PC-3 (cell line): Measurements from ENCODE around the gene ARHGEF25.

Experiments used
- EZH2 ChIP-seq: fragments of 300-600 bp; sonication (generic); IDR thresholded peaks from one replicate; pipeline ENCODE4 v1.6.1; 2017; ENCODE audit warnings: antibody characterized with exemption, mild to moderate bottlenecking, low read length; ENCODE audit not compliant: unreplicated experiment
- EZH2phosphoT487 ChIP-seq: fragments of 300-600 bp; sonication (generic); IDR thresholded peaks from 2 replicates; pipeline ENCODE4 v1.6.1; 2018; ENCODE audit warnings: mild to moderate bottlenecking, antibody characterized with exemption, low read length, borderline replicate concordance
- TF ChIP-seq, protein P1 (sequence below): fragments of 300-600 bp; sonication (generic); conservative IDR thresholded peaks from 2 replicates; pipeline ENCODE4 v1.5.1; 2017; ENCODE audit warnings: antibody characterized with exemption, low read depth, mild to moderate bottlenecking, low read length

DNA sequence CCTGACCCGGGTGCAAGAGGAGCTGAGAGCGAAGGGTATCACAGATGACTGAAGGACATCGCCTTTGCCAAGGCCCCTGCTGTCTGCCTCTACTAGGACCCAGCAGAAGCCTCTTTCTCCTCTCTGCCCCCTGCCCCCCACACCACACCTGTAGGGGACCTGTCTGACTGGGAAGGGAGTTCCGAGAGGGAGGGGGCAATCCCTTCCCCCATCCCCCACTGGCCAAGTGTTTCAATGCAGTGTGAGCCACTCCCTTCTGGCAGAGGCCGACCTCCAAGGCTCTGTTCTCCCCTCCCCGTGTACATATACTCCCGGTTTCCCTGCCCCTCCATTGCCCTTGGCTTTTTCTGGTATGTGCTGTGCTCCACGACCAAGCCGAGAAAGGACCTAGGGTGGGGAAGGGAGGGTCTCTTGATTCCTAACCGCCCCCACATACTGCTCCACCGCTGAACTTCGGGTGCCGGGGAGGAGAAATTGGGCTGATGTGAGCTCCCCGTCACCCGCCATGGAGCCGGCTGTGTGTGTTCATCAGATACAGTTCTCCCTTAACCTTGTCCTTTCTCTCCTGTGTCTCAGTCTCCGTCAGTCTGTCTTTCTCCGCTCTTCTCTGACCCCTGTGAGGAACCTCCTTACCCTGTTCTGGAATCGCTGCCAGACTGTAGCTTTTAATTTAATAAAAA lies 2.0 kb upstream of the ARHGEF25 start:
- TF ChIP-seq, protein P1, sequence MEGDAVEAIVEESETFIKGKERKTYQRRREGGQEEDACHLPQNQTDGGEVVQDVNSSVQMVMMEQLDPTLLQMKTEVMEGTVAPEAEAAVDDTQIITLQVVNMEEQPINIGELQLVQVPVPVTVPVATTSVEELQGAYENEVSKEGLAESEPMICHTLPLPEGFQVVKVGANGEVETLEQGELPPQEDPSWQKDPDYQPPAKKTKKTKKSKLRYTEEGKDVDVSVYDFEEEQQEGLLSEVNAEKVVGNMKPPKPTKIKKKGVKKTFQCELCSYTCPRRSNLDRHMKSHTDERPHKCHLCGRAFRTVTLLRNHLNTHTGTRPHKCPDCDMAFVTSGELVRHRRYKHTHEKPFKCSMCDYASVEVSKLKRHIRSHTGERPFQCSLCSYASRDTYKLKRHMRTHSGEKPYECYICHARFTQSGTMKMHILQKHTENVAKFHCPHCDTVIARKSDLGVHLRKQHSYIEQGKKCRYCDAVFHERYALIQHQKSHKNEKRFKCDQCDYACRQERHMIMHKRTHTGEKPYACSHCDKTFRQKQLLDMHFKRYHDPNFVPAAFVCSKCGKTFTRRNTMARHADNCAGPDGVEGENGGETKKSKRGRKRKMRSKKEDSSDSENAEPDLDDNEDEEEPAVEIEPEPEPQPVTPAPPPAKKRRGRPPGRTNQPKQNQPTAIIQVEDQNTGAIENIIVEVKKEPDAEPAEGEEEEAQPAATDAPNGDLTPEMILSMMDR = no peak
- TF ChIP-seq EZH2 = no peak
- no peak for TF ChIP-seq EZH2phosphoT487
